ENCODE results near the gene APOL2. TPM values are rescaled to one million over a fixed set of nuclear protein-coding genes. Genes with fewer than 3 reads are reported as not detected.
"Not testable (repeated sequence)": the region's sequence is repeated elsewhere in the genome, so short reads cannot be mapped to it uniquely, and the experiment has no call there.

APOL2 gene
- total RNA-seq, 1 donor from 2014 or later: 53.5 TPM

DNA sequence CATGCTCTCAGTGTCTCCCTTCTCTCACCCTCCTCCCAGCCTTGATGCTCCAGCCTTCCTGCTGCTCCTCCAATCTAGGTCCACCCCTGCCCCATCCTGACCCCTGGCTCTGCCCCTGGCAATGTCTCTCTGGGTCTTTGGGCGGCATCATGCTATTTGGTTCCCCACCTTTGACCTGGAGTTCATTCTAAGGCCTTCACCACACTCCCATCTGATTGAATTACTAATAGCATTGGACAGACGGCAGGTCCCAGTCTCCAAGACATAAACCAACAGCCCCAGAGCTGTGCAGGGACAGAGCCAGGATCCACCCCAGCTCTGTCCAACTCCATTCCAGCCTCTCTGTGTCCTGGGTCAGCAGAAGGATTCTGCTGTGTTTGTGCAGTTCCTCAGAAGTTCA is 44.9 kb downstream of the APOL2 start:
- TF ChIP-seq, protein P1, sequence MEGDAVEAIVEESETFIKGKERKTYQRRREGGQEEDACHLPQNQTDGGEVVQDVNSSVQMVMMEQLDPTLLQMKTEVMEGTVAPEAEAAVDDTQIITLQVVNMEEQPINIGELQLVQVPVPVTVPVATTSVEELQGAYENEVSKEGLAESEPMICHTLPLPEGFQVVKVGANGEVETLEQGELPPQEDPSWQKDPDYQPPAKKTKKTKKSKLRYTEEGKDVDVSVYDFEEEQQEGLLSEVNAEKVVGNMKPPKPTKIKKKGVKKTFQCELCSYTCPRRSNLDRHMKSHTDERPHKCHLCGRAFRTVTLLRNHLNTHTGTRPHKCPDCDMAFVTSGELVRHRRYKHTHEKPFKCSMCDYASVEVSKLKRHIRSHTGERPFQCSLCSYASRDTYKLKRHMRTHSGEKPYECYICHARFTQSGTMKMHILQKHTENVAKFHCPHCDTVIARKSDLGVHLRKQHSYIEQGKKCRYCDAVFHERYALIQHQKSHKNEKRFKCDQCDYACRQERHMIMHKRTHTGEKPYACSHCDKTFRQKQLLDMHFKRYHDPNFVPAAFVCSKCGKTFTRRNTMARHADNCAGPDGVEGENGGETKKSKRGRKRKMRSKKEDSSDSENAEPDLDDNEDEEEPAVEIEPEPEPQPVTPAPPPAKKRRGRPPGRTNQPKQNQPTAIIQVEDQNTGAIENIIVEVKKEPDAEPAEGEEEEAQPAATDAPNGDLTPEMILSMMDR (IDR thresholded peaks at IDR 0.05): no peak
- Mint-ChIP-seq H3K4me3 (ENCODE audit: unreplicated experiment) (no peak overlapping the region), H3K4me1 (ENCODE audit: unreplicated experiment) (peaks cover 37% of the 10 kb centered on the region)

GRCh38 chr22:36193577-36193976 is 45.8 kb downstream of the APOL2 start:
- Mint-ChIP-seq H3K9me3 (ENCODE audit: unreplicated experiment) (no peaks in the 10 kb centered on the region), H3K27ac (ENCODE audit: unreplicated experiment) (no peak overlapping the region), H3K27me3 (ENCODE audit: unreplicated experiment) (peaks cover 16% of the 10 kb centered on the region), H3K4me1 (ENCODE audit: unreplicated experiment) (peaks cover 37% of the 10 kb centered on the region), H3K4me3 (ENCODE audit: unreplicated experiment) (no peak overlapping the region), H3K36me3 (ENCODE audit: unreplicated experiment) (no peaks in the 10 kb centered on the region)
- no peak for DNase-seq (ENCODE audit: extremely low spot score, unreplicated experiment)
- TF ChIP-seq, protein P1 (IDR thresholded peaks at IDR 0.05): no peak

More for the DNA sequence above, 44.9 kb downstream of the APOL2 start:
- no peak overlapping the region for H3K27ac Mint-ChIP-seq (ENCODE audit: unreplicated experiment)
- H3K27me3 Mint-ChIP-seq (ENCODE audit: unreplicated experiment): peaks cover 16% of the 10 kb centered on the region
- no peaks in the 10 kb centered on the region for H3K36me3 Mint-ChIP-seq (ENCODE audit: unreplicated experiment)
- DNase-seq (ENCODE audit: extremely low spot score, unreplicated experiment): no peak
- no peaks in the 10 kb centered on the region for H3K9me3 Mint-ChIP-seq (ENCODE audit: unreplicated experiment)

GRCh38 chr22:36193171-36193570 is 46.2 kb downstream of the APOL2 start:
- peaks cover 35% of the 10 kb centered on the region for H3K4me1 Mint-ChIP-seq (ENCODE audit: unreplicated experiment)
- no peak overlapping the region for H3K4me3 Mint-ChIP-seq (ENCODE audit: unreplicated experiment)
- peaks cover 16% of the 10 kb centered on the region for H3K27me3 Mint-ChIP-seq (ENCODE audit: unreplicated experiment)
- TF ChIP-seq, protein P1 (IDR thresholded peaks at IDR 0.05): no peak
- no peak for DNase-seq (ENCODE audit: extremely low spot score, unreplicated experiment)
- H3K9me3 Mint-ChIP-seq (ENCODE audit: unreplicated experiment): no peaks in the 10 kb centered on the region
- H3K27ac Mint-ChIP-seq (ENCODE audit: unreplicated experiment): no peak overlapping the region
- H3K36me3 Mint-ChIP-seq (ENCODE audit: unreplicated experiment): no peaks in the 10 kb centered on the region

GRCh38 chr22:36192542-36192941 is 46.8 kb downstream of the APOL2 start:
- no peaks in the 10 kb centered on the region for H3K9me3 Mint-ChIP-seq (ENCODE audit: unreplicated experiment)
- no peak overlapping the region for H3K27ac Mint-ChIP-seq (ENCODE audit: unreplicated experiment)
- peaks cover 28% of the 10 kb centered on the region for H3K4me1 Mint-ChIP-seq (ENCODE audit: unreplicated experiment)
- no peak for DNase-seq (ENCODE audit: extremely low spot score, unreplicated experiment)
- H3K27me3 Mint-ChIP-seq (ENCODE audit: unreplicated experiment): peaks cover 16% of the 10 kb centered on the region
- TF ChIP-seq, protein P1 (IDR thresholded peaks at IDR 0.05): no peak
- no peaks in the 10 kb centered on the region for H3K36me3 Mint-ChIP-seq (ENCODE audit: unreplicated experiment)
- H3K4me3 Mint-ChIP-seq (ENCODE audit: unreplicated experiment): no peak overlapping the region

GRCh38 chr22:36191106-36191836 is 48.1 kb downstream of the APOL2 start:
- no peaks in the 10 kb centered on the region for H3K9me3 Mint-ChIP-seq (ENCODE audit: unreplicated experiment)
- TF ChIP-seq, protein P1 (IDR thresholded peaks at IDR 0.05): no peak
- peaks cover 16% of the 10 kb centered on the region for H3K4me1 Mint-ChIP-seq (ENCODE audit: unreplicated experiment)
- no peak overlapping the region for H3K27ac Mint-ChIP-seq (ENCODE audit: unreplicated experiment)
- H3K36me3 Mint-ChIP-seq (ENCODE audit: unreplicated experiment): no peaks in the 10 kb centered on the region
- H3K27me3 Mint-ChIP-seq (ENCODE audit: unreplicated experiment): peaks cover 21% of the 10 kb centered on the region
- DNase-seq (ENCODE audit: extremely low spot score, unreplicated experiment): no peak
- no peak overlapping the region for H3K4me3 Mint-ChIP-seq (ENCODE audit: unreplicated experiment)

- H3K9me3 Mint-ChIP-seq (ENCODE audit: unreplicated experiment); H3K4me3 Mint-ChIP-seq (ENCODE audit: unreplicated experiment): not testable (repeated sequence)
These were observed 51.5 kb downstream of the APOL2 start for GRCh38 chr22:36187862-36188261.

More at GRCh38 chr22:36187862-36188261, 51.5 kb downstream of the APOL2 start:
- not testable (repeated sequence) for DNase-seq (ENCODE audit: extremely low spot score, unreplicated experiment); H3K27ac Mint-ChIP-seq (ENCODE audit: unreplicated experiment); H3K4me1 Mint-ChIP-seq (ENCODE audit: unreplicated experiment); H3K36me3 Mint-ChIP-seq (ENCODE audit: unreplicated experiment)
- H3K27me3 Mint-ChIP-seq (ENCODE audit: unreplicated experiment): peaks cover 33% of the 10 kb centered on the region

Data from osteocyte (in vitro differentiated cells).